GDM1 (cell line): ENCODE measurements around the gene ZNF337.

Source experiments
- DNase-seq: peaks from one replicate; lab custom pipeline; 2025; lab: John Stamatoyannopoulos, UW

ZNF337 gene

DNA sequence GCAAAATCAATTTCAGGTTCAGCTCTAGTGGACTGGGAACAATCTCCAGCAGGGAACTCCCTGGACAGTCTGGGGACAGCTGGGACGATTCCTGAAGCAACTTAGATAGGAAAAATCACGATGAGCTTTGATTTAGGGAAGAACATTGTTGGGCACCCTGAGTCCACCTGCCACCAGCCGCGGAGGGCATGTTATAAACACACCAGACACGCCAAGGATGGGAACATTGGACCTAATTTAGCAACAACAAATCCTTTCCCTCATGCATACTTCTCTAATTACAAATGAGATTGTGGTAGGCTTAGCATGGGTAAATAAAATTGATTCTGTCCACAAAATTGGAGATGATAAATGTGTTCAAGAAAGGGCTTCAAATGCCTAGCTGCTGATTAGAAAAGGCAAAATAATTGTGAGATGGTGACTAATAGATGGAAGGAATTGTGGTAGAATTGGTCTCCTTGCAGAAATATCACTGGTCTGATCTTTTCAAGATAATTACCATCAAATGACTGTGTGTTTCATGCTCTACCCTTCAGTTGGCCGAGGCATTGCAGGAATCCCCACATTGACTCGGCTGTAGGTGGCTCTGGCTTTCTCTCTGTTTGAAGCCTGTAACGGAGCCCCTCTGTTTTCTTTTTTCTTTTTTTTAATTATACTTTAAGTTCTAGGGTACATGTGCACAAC, 66.7 kb downstream of the ZNF337 start:
- no peak for DNase-seq

DNA sequence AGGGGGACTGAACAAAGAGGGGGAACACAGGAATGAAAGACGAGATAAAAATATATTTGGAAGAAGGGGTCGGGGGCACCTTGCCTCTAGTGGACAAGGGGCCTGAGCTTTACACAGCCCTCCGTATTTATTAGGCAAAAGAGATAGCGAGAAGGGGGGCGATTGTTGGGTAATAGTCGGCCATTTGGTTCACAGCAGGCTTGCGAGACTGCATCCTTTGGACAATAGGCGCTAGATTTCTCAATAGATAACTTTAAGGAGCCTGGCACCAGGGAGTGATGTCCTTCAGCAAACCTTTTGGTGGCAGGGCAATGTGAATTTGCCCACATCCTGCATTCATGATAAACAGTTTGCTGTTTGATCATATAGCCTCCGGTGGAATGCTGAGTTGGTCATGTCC, 69.9 kb downstream of the ZNF337 start:
- DNase-seq, result no peak

- DNase-seq, result no peak
Observed at GRCh38 chr20:25624500-25624939, 72.1 kb downstream of the ZNF337 start.
